Ramos (cell line): ENCODE measurements around the gene UBE2J1.

Experiments
- in situ Hi-C: fragments of 300-500 bp; cut with MboI; formaldehyde crosslinking; loops from one replicate; pipeline ENCODE4 v1.14.3; 2022; ENCODE audit warnings: low sequenced_read_pairs; ENCODE audit not compliant: unreplicated experiment

Gene UBE2J1

DNA sequence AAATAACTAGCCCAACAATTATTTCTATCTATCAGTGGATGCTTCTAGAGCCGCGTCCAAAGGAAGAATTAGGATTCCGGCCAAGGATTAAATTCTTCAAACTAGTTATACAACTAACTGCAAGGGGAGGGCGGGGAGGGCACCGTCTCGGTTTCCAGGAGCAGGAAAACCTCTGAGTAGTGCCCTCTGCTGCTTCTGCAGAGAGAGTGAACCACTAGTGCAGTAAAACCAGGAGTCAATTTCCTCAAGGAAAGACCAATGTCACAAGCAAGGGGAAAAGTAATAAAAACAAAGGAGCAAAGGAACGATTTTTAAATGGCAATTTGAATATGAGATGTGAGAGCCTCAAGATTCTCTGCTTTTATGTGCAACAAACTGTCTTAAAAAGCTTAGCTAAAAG is 16.5 kb upstream of the UBE2J1 start:
- in situ Hi-C loops, result no loop called here

DNA sequence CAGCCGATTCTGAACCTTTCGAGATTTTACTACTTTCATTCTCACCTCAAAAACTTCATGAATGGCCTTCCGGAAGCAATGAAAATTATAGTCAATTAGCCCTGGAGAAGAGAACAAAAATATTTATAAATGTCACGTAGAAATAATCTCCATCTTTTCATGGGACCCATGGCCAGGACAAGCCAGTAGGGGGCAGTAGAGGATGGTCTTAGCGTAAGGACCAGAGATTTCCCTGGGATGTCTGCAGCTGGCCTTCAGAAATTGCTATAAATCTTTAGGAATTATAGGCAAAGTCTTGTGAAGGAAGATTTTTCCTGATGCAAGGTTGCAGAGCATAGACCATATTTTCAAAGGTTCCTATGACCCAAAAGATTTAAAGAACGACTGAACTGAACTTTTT is 15.6 kb upstream of the UBE2J1 start:
- in situ Hi-C loops, result no loop called here

DNA sequence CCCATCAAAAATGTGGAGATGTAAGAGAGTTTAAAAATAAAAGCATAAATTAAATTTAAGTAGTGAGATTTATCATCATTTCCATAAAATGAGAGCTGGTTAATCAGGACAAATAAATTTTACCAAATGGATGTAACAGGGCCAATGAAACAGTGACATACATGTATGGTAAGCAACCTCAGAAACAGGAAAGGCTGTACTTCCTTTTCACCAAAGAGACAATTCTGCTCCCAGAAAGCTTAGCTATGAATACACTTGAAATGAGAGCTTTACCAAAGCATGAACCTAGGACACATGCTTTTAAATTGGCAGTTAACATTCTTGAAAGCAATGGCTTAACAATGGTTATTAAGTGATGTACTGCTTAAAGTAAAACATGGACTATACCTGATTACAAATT is 12.1 kb upstream of the UBE2J1 start:
- in situ Hi-C loops, result no loop called here

DNA sequence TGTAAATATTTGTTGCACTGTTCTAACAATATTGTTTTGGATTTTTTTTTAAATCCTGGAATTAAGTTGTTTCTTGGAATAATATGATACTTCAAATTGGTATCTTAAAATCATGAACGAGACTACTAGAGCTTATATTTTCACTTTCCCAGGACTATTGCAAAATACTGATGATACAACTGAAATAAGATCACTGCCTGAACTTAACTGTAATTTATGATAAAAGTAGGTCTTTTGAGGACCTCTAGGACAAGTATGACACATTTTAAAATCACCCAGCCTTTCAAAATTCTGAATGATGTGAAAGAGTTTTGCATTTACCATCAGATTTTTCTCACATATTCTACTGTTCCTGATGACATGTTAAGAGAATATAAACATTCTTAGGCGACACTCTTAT is 8.6 kb upstream of the UBE2J1 start:
- in situ Hi-C loops, result no loop called here

DNA sequence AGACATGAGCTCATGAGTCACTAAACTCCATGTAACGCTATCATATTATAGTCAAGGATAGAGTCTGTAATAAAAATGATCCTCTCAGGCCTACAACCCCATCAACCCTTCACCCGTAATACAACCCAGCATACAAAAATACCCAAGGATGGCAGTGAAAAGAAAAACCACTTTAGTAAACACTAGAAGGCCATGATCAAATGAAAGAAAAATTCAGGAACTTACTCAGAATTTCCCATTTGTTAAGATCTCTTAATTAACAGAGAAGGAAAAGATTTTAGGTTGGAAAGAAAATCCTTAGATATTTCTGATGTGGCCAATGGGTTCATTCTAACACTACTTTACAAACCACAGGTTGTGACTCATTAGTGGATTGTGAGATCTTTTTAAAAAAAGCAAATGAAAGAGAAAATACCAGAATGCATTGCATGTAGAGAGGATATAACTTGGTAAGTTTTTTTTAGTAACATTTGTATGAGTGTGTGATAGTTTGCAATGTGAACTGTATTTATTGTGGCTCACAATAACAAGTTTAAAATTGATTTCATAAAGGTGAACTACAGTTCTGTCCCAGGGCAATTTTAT is 8.0 kb upstream of the UBE2J1 start:
- in situ Hi-C loops, result no loop called here

DNA sequence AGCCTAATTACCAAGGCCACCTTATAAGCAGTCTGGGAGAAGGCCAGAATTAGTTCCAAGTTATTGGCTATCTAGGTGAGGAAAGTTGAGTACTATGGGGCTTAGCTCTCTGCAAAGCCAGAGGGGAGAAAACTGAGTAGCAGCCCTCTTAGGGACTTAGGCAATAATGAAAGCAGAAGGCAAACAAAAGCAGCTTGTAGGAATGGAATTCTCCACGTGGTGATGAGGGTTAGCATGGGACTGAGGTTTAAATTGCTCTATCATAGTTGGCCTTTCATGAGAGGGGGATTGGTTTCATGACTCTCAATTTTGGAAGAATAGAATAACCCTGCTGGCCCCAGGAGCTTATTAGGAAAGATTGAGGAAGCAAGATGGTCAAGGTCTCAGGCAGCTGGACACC is 7.0 kb upstream of the UBE2J1 start:
- in situ Hi-C loops, result loop anchor here (5.0 kb wide), 2 partner anchors 1018 to 1437 kb away; no protein-coding TSS in a partner anchor

DNA sequence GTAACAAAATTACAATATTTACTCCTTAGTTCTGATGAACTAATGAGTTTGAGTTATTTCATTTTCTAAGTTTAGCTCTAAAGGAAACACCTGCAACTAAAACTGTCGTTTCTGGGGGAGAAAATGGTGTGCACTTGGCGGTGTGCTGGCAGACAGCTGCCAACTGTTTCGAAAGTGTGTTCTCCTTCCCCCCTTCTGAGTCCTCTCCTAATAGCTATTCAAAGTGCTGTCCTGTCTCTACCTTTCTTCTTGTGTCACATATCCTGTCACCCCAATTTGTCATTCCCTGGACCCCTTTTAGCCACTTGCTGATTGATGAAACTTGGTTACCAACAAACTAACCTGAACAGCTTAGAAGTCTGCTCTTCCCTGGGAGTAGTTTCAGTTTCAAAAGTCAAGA is 4.9 kb upstream of the UBE2J1 start:
- in situ Hi-C loops, result loop anchor here (5.0 kb wide), 2 partner anchors 1020 to 1435 kb away; no protein-coding TSS in a partner anchor

DNA sequence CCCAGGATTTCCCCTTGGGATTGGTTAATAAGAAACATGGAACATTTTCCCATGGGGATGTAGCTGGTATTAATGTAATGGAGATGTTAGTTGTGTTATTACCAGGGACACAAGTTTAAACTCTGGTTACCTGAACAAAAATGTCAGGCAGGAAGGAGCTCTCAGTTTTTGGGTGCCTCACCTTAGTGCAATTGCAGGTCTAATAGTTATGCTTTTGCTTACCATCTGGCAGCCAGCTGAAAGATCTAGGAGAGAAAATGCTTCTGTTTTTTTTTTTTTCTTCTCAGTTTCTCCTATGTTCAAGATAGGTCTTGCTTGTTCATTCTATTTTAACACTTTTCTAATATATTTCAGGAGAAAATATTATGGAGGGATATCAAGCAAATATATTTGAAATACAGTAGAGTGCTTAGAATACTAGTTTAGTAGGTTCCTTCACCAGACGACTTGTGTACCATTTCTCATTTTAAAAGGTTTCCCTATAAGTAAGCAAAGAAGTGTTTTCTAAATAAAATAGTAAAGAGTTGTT is 4.2 kb upstream of the UBE2J1 start:
- in situ Hi-C loops, result loop anchor here (5.0 kb wide), 2 partner anchors 1021 to 1434 kb away; no protein-coding TSS in a partner anchor

DNA sequence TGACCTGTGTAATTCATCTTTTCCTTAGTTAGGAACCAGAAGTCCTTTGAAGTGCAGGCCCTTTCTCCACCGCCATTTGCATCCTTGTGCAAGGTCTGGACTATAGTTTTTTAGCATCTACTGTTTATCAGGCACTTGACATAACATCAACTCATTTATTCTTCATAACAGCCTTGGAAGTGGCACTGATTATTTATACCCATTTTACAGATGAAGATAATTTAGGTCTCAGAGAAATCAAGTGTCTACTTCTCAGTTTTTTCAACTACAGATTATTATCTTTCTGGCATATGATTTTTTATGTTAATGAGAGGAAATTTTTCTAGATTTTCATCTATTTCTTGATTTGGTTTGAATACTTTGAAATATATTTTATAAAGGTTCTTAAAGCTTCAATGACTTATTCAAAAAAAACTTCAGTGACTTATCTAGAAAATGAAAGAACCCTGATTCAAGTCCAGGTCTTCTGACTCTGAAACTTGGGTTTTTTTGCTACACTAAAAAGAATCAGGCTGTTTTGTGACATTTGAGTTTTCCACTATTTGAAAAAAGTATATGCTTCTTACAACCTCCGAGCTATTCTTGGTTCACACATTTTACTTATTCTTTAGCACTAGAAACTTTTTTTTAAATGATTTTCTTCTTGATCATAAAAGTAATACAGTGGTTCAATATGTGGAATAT is 3.1 kb upstream of the UBE2J1 start:
- in situ Hi-C loops, result loop anchor here (5.0 kb wide), 2 partner anchors 1022 to 1433 kb away; no protein-coding TSS in a partner anchor

DNA sequence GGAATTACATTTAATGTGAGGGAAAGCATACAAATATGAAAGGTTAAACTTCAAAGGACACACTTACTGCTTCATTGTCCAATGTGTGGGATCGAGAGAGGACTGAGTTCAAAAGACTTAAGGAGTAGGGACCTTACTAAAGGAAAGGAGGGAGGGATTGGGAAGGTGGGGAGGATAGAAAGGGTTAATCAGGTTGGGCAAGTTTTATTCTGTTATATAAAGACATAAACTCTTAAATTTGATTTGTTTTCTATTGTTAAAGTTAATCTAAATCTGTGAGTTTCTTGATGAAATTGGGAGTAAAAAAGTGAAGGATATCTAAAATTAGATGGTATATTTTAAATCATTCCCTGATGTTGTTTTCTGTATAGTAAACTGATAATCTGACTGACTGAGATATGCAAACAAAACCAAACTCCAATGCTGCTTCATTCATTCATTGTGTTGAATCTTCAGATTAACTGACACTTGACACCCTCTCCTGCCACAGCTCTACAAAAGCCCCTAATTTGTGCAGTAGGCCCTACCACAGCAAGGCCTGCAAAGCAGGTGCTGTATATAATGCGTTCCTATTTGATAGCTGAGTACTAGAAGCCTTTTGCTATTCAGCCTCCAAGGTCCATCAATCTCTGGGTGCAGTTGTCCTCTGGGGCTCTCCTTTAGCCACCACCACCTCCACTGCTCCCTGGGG is 1.3 kb upstream of the UBE2J1 start:
- in situ Hi-C loops, result loop anchor here (5.0 kb wide), 1 partner anchor 948 kb away; no protein-coding TSS in a partner anchor

DNA sequence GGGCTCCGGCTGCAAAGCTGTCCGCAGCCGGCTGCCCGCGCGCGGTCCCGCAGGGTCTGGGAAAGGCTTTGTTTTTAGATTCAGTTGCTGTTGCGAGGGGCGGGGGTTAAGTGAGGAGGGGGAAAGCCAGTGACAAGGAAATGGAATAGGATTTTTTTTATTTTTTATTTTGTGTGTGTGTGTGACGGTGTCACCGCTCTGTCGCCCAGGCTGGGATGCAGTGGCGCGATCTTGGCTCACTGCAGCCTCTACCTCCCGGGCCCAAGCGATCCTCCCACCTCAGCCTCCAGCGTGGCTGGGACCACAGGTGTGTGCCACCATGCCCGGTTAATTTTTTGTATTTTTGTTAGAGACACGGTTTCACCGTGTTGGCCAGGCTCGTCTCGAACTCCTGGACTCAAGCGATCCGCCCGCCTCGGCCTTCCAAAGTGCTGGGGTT is 615 bp upstream of the UBE2J1 start:
- in situ Hi-C loops, result loop anchor here (5.0 kb wide), 1 partner anchor 949 kb away; no protein-coding TSS in a partner anchor

DNA sequence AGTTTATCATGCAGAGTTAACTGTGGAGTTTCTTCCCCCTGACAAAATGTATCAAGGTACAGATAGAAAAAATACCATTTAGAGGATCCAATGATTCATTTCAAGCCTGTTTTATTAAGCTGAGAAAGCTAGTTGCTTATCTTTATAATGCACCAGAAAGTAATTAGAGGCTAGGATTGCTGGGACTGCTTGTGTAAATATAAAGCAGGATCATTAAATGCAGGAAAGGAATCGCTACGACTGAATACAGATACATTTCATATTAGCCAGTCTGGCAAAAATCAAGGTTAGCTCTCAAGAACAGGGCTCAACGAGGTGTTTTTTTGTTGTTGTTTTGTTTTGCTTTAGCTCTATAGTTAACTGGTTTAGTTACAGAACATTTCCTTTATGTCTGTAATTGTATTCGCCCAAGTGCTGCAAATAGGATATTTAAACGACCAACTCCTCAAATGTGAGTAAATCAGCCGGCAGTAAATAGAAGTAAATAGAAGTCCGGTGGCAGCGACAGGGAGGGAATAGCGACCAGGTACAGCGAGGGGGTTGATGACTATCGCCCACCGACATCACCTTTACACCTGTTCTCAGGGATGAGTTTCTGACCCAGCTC is 748 bp downstream of the UBE2J1 start:
- in situ Hi-C loops, result loop anchor here (5.0 kb wide), 1 partner anchor 951 kb away; no protein-coding TSS in a partner anchor

DNA sequence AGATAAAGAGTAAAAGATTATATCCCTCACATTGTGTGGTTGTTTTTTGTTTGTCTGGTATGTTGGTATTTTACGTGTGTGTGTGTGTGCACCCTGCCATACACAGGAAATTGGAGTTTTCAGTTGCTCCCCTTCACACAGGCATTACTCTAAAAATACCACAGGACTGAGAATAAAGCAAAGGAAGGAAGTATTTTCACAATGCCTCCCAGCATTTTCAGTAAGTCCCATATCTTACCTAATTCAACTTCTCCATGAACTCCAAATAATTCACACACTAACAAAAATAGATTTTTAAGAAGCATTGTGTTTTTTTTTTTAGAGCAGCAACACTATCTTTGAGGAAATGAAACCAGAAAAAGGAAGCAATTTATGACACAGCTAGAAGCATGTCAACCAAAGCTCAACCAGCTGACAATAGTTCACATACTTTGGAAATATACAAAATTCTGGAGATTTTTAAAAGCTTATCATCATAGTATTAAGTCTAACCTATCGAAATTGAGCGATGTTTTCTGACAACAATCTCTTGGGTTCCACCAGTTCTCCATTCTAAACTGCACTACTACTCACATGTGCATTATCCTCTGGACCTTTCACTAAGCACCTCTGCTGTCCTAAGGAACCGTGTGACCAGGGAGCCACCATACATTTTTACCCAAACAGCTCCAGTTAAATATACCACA is 2.1 kb downstream of the UBE2J1 start:
- in situ Hi-C loops, result loop anchor here (5.0 kb wide), 1 partner anchor 952 kb away; no protein-coding TSS in a partner anchor

DNA sequence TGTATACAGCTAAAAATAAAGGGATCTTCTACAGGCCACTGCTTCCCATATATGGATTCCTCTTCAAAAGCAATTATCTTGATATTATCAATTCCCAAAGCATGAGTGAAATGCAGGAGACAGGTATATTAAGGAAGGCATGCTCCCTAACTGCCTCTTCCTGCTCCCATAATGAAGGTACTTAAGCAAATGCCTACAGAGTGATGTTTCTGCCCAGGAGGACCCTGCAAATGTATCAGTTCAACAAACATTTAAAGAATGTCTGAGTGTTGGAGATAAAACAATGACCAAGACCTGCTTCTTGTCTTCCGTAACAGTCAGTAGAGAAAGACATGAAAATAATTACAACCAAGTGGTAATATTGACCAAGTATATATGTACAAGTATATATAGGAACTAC is 4.2 kb downstream of the UBE2J1 start:
- in situ Hi-C loops, result no loop called here

DNA sequence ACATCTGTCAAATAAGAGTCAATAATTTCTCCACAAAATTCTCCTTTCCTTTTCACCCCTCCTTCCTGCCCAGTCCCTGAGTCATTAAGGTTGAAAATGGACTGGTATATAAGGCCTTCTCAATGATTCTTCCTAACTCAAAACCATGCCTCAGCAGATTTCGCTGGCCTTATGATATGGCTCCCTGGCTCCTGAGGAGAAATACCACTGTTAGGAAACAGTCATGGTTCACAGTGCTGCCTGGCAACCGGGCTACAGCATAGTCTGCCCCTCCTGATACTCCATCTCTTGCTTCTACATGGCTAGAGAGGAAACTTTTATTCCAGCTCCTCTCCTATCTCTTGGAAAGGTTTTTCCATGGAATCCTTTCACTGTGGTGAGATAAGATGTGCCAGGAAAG is 4.7 kb downstream of the UBE2J1 start:
- in situ Hi-C loops, result no loop called here

DNA sequence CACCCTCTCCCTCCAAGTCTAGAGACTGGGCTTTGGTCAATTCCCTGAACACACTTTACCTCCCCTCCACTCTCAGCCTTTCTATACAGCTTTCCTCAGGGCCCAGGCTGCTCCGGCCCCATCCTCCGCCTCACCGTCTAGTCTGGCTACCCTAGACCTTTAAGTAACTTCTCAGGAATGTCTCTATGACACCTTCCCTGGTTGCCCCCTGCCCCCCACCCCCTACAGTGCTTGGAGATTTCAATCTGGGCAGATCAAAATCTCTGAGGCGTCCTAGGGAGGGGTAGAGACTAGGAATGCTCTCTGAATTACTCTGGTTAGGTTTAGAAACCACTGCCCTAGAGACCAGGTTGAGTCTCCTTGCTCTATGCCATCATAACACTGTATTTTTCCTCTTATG is 6.1 kb downstream of the UBE2J1 start:
- in situ Hi-C loops, result no loop called here

DNA sequence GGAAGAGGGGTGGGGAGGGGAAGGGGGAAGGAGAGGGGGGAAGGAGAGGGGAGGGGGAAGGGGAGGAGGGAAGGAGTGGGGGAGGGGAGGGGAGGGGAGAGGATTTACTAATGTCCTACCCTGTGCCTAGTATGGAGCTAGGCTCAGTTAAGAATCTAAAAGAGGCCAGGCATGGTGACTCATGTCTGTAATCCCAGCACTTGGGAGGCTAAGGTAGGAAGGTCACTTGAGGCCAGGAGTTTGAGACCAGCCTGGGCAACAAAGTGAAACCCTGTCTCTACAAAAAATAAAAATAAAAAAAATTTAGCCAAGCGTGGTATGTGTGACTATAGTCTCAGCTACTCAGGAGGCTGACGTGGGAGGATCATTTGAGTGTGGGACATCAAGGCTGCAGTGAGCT is 13.0 kb downstream of the UBE2J1 start:
- in situ Hi-C loops, result no loop called here

DNA sequence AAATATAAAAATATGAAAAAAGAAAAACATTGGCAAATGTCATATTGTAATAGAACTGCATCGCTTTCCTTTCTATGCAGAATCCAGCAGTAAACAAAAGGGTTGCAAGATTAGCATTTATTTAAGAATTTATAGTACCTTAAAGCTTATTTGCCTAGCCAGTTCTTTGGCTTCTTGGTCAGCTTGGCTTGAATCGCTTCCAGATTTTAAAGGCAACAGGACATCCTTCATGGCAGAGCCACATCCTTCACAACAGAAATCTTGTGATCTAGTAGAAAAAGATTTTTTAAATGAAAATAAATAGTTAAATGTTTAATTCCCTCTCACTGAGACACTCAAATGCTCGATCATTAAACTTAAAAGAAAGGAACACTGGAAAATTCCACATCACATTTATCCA is 17.4 kb downstream of the UBE2J1 start:
- in situ Hi-C loops, result no loop called here

DNA sequence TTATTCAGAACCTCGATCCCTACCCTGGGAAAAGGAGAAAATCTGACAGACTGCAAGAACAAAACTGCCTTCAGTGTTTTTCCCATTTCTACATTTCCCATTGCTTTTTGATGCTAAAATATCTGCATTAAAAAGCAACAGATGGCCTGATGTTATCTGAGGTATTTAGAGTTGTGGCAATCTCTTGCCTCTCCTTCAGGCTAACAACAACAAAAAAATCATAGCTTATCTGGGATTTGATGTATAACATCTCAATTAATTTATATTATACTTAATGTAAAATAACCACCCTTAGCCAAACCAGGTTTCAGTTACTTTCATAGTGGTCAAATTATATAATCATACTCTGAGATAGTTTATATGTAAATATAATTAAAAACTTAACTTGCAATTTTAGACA is 21.6 kb downstream of the UBE2J1 start:
- in situ Hi-C loops, result no loop called here

DNA sequence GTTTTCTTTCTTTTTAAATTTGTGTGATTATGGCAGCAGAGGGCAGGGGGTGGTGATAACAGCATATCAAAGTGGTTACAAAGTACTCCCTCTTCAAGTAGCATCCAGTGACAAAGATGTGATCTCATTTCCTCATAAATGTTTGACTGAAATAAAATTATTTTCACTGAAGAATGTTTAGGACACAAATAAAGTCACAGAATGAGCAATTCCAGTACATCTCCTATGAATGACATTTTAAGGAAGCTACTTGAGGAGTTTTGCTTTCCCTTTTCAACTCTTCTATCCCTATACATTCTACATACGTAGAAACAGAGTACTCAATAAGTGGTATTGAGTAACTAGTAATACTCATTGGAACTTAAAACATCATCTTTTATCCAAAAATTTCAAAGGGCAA is 23.5 kb downstream of the UBE2J1 start:
- in situ Hi-C loops, result no loop called here
